OCI-LY7 (cell line): Measurements from ENCODE around the gene CDC42BPG. TPM values are rescaled to one million over a fixed set of nuclear protein-coding genes. Genes with fewer than 3 reads are reported as not detected.
A peak's percentile ranks its signal among the peaks of the same experiment; 100 is the strongest.

Experiments
- BruUV-seq: library from RNA; stranded (reverse); fragments of 400-500 nt; replicated peaks from 2 replicates; lab custom pipeline; 2021; lab: Mats Ljungman, UMichigan
- CTCF ChIA-PET: fragments of 300-600 bp; sonication (Branson Sonifier 250); formaldehyde crosslinking; loops from one replicate; lab custom pipeline; 2022; ENCODE audit warnings: antibody characterized with exemption; ENCODE audit not compliant: unreplicated experiment; lab: Charles Lee
- POLR2A ChIA-PET: fragments of 300-600 bp; sonication (Branson Sonifier 250); formaldehyde crosslinking; loops from one replicate; lab custom pipeline; 2022; ENCODE audit warnings: antibody characterized with exemption; lab: Charles Lee
- DNase-seq: peaks from one replicate; pipeline ENCODE4 v3.0.0-alpha.2; 2015; ENCODE audit warnings: low spot score
- H2AFZ ChIP-seq: fragments of 200-600 bp; sonication (generic), shearing (Covaris generic); 2 replicates; pipeline ENCODE4 v1.6.1; 2014; ENCODE audit warnings: mild to moderate bottlenecking, antibody characterized with exemption, low read length, moderate library complexity
- H3K27ac ChIP-seq: fragments of 200-600 bp; sonication (generic); 2 replicates; pipeline ENCODE4 v1.5.1; 2014; ENCODE audit warnings: mixed run types, low read depth, mild to moderate bottlenecking, moderate library complexity, low read length, inconsistent platforms; ENCODE audit not compliant: poor library complexity, severe bottlenecking
- H3K36me3 ChIP-seq: fragments of 200-600 bp; sonication (generic); 2 replicates; pipeline ENCODE4 v1.6.1; 2014; ENCODE audit warnings: mild to moderate bottlenecking, antibody characterized with exemption, low read length, moderate library complexity, mixed read lengths; ENCODE audit not compliant: insufficient read depth
- H3K4me1 ChIP-seq: fragments of 200-600 bp; sonication (generic); 2 replicates; pipeline ENCODE4 v1.5.1; 2014; ENCODE audit warnings: mild to moderate bottlenecking, low read length; ENCODE audit not compliant: insufficient read depth, poor library complexity, severe bottlenecking
- H3K4me2 ChIP-seq: fragments of 200-600 bp; sonication (generic); 2 replicates; pipeline ENCODE4 v1.6.1; 2014; ENCODE audit warnings: mild to moderate bottlenecking, low read length
- H3K4me3 ChIP-seq: fragments of 200-600 bp; sonication (generic); 2 replicates; pipeline ENCODE4 v1.5.1; 2014; ENCODE audit warnings: mild to moderate bottlenecking, low read depth, low read length; ENCODE audit not compliant: poor library complexity, severe bottlenecking
- H3K79me2 ChIP-seq: fragments of 200-600 bp; sonication (generic); 2 replicates; pipeline ENCODE4 v1.6.1; 2016; ENCODE audit warnings: low read depth, mild to moderate bottlenecking, low read length, moderate library complexity, mixed read lengths; ENCODE audit not compliant: insufficient read depth
- H3K9me2 ChIP-seq: fragments of 200-600 bp; sonication (generic); 2 replicates; pipeline ENCODE4 v1.6.1; 2016; ENCODE audit warnings: mild to moderate bottlenecking, low read length, mixed read lengths; ENCODE audit not compliant: insufficient read depth
- H3K9me3 ChIP-seq: fragments of 200-600 bp; sonication (generic); 2 replicates; pipeline ENCODE4 v1.6.1; 2014; ENCODE audit warnings: mild to moderate bottlenecking, mixed run types, low read length, mixed read lengths
- H4K20me1 ChIP-seq: fragments of 200-600 bp; sonication (generic); 2 replicates; pipeline ENCODE4 v1.6.1; 2014; ENCODE audit warnings: mild to moderate bottlenecking, antibody characterized with exemption, low read length, moderate library complexity, mixed read lengths; ENCODE audit not compliant: insufficient read depth
- EZH2phosphoT487 ChIP-seq: fragments of 200-600 bp; sonication (generic); IDR thresholded peaks from 2 replicates; pipeline ENCODE4 v1.6.1; 2018; ENCODE audit warnings: low read depth, borderline replicate concordance, mild to moderate bottlenecking, mixed run types, antibody characterized with exemption, low read length, moderate library complexity, mixed read lengths
- intact Hi-C: fragments of 100-400 bp; cut with micrococcal nuclease; formaldehyde crosslinking; loops from one replicate; pipeline ENCODE4 v1.10.0; 2022; ENCODE audit not compliant: unreplicated experiment
- total RNA-seq, 2 experiments: library from RNA; depleted of rRNA in 1 of 2; stranded (reverse); fragments of >200 nt in 1 of 2; shearing (Covaris generic) in 1 of 2; gene quantifications; 2 replicates each; pipeline ENCODE4 v1.2.3, GENCODE V29; 2014 to 2022
- TF ChIP-seq, protein P1 (sequence below): fragments of 200-600 bp; sonication (generic); conservative IDR thresholded peaks from 2 replicates; pipeline ENCODE4 v1.5.1; 2014; ENCODE audit warnings: mild to moderate bottlenecking, antibody characterized with exemption, low read length, moderate library complexity, mixed read lengths

The CDC42BPG gene
- total RNA-seq, 2 experiments from 2014 or later = 3.5 to 4.9 TPM

DNA sequence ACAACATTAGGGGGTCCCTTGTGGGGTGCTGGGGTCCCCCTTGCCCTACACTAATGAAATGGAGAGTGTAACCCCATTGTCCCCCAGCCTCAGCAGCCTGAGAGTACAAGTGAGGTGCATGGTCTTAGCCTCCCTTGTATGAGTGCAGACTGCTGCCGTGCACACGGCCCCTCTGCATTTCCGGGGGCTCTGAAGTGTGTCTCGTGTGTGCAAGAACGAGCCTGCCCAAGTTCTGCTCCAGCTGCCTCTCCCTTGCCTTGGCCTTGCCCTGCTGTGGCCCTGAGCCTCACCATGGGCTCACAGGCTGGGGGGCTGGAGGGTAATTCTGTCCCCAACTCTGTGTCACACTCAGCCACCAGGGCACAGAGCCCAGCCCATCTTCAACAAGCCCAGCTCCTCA lies 39.1 kb upstream of the CDC42BPG start:
- DNase-seq = peak; percentile 67
- no peak for TF ChIP-seq EZH2phosphoT487
- no peaks in the 10 kb centered on the region for H3K9me2 ChIP-seq
- ChIA-PET CTCF (interaction anchor here (0.7 to 2.4 kb wide), 6 partner anchors 9 to 35 kb away, joined by 3 to 9 read pairs (median 4); no protein-coding TSS in a partner anchor), POLR2A (interaction anchor here (1.0 to 1.2 kb wide), 2 partner anchors 18 to 35 kb away, joined by 3 to 4 read pairs; no protein-coding TSS in a partner anchor)
- H3K9me3 ChIP-seq = no peaks in the 10 kb centered on the region
- H4K20me1 ChIP-seq = no peaks in the 10 kb centered on the region
- peaks cover 71% of the 10 kb centered on the region for H3K4me1 ChIP-seq
- no peak overlapping the region for H3K4me3 ChIP-seq
- peak overlapping the region; percentile 17; the same call in 1 of the 2 replicates for H2AFZ ChIP-seq
- H3K4me2 ChIP-seq = peak overlapping the region; percentile 46
- BruUV-seq = no TSS peak
- H3K27ac ChIP-seq = peak overlapping the region; percentile 80
- H3K36me3 ChIP-seq = no peaks in the 10 kb centered on the region
- H3K79me2 ChIP-seq = peaks cover 10% of the 10 kb centered on the region; the same call in 1 of the 2 replicates
- intact Hi-C loops = no loop called here

DNA sequence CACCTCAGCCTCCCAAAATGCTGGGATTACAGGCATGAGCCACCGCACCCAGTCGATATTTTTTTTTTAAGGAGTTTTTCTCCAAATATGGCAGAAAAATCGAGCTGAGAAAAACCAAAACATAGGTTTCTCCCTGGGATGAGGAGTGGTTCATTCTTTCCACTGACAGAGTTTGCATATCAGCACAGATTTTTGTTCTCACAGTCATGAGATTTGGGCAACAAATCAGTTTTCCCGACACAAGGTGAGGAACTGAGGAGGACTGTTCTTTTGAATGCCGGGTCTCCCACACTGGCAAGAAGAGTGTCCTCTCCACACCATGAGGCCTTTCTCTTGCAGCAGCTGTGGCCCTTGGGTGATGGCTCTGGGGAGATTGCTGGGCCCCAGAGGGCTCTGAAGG lies 37.8 kb upstream of the CDC42BPG start:
- CTCF ChIA-PET = interaction anchor here (1.3 kb wide), 1 partner anchor 29 kb away, joined by 4 read pairs; no protein-coding TSS in a partner anchor
- H3K4me1 ChIP-seq = peaks cover 58% of the 10 kb centered on the region
- no peak for DNase-seq
- peaks cover 2% of the 10 kb centered on the region; the same call in 1 of the 2 replicates for H3K36me3 ChIP-seq
- no peak overlapping the region for H3K4me3 ChIP-seq
- H4K20me1 ChIP-seq = peaks cover 8% of the 10 kb centered on the region; the same call in 1 of the 2 replicates
- POLR2A ChIA-PET = interaction anchor here (0.6 to 2.1 kb wide), 3 partner anchors 33 to 99 kb away, joined by 3 to 10 read pairs (median 8); no protein-coding TSS in a partner anchor
- H3K9me2 ChIP-seq = no peaks in the 10 kb centered on the region
- peak overlapping the region; percentile 7; the same call in 1 of the 2 replicates for H2AFZ ChIP-seq
- H3K9me3 ChIP-seq = no peaks in the 10 kb centered on the region
- H3K4me2 ChIP-seq = no peak overlapping the region
- no TSS peak for BruUV-seq
- H3K27ac ChIP-seq = peak overlapping the region; percentile 80
- intact Hi-C loops = no loop called here
- peaks cover 21% of the 10 kb centered on the region for H3K79me2 ChIP-seq
- TF ChIP-seq EZH2phosphoT487 = no peak
- TF ChIP-seq, protein P1, sequence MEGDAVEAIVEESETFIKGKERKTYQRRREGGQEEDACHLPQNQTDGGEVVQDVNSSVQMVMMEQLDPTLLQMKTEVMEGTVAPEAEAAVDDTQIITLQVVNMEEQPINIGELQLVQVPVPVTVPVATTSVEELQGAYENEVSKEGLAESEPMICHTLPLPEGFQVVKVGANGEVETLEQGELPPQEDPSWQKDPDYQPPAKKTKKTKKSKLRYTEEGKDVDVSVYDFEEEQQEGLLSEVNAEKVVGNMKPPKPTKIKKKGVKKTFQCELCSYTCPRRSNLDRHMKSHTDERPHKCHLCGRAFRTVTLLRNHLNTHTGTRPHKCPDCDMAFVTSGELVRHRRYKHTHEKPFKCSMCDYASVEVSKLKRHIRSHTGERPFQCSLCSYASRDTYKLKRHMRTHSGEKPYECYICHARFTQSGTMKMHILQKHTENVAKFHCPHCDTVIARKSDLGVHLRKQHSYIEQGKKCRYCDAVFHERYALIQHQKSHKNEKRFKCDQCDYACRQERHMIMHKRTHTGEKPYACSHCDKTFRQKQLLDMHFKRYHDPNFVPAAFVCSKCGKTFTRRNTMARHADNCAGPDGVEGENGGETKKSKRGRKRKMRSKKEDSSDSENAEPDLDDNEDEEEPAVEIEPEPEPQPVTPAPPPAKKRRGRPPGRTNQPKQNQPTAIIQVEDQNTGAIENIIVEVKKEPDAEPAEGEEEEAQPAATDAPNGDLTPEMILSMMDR = no peak

DNA sequence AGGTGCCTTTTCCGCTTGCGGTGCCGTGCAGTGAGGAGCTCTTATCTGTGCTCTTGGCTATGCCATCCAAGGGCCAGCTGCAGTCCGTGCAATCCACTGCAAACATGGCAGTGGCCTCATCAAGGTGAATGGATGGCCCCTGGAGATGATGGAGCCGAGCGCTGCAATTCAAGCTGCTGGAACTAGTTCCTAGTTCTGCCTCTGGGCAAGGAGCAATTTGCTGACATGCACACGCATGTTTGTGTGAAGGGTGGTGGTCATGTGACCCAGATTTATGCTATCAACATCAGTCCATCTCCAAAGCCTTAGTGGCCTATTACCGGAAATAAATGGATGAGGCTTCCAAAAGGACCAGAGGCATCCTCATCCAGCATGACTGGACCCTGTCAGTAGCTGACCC lies 37.0 kb upstream of the CDC42BPG start:
- no TSS peak for BruUV-seq
- no peak overlapping the region for H3K4me3 ChIP-seq
- H4K20me1 ChIP-seq = peaks cover 15% of the 10 kb centered on the region; the same call in 1 of the 2 replicates
- CTCF ChIA-PET = no interaction called here
- H3K27ac ChIP-seq = peak overlapping the region; percentile 80
- DNase-seq = no peak
- H2AFZ ChIP-seq = no peak overlapping the region
- intact Hi-C loops = no loop called here
- no peaks in the 10 kb centered on the region for H3K9me2 ChIP-seq
- H3K36me3 ChIP-seq = peaks cover 9% of the 10 kb centered on the region
- H3K4me2 ChIP-seq = no peak overlapping the region
- POLR2A ChIA-PET = interaction anchor here (0.7 to 2.1 kb wide), 2 partner anchors 28 to 32 kb away, joined by 3 to 10 read pairs; no protein-coding TSS in a partner anchor
- peaks cover 29% of the 10 kb centered on the region for H3K79me2 ChIP-seq
- no peaks in the 10 kb centered on the region for H3K9me3 ChIP-seq
- H3K4me1 ChIP-seq = peaks cover 56% of the 10 kb centered on the region
- no peak for TF ChIP-seq EZH2phosphoT487
- TF ChIP-seq, protein P1 = no peak
